ENCODE results near the gene DYNC2I2. TPM values are rescaled to one million over a fixed set of nuclear protein-coding genes. Genes with fewer than 3 reads are reported as not detected.

The DYNC2I2 gene
- polyA plus RNA-seq, 6 donors from 2014 or later, result 36.8 to 76.4 (median 49.7) TPM

Other genes with a start within 250 kb of the DYNC2I2 start
- gene CERCAM, start 236.0 kb downstream of the DYNC2I2 start, polyA plus RNA-seq (ENCODE audit: low read depth in 6 of 6), result under 1 TPM in 5 of 6 donors, not detected in 1; 0.31 to 0.71 (median 0.37) TPM
- 10 to 100 TPM; 11.2 to 29.9 (median 18.4) TPM for gene ODF2, start 200.8 kb downstream of the DYNC2I2 start, polyA plus RNA-seq (ENCODE audit: low read depth in 6 of 6)
- 10 to 100 TPM; 18.8 to 34.3 (median 28.5) TPM for gene GLE1, start 152.1 kb downstream of the DYNC2I2 start, polyA plus RNA-seq (ENCODE audit: low read depth in 6 of 6)
- 10 to 100 TPM in 5 of 6 donors, 1 to 10 TPM in 1; 2.3 to 72.4 (median 31.4) TPM for gene SPTAN1, start 104.3 kb downstream of the DYNC2I2 start, polyA plus RNA-seq (ENCODE audit: low read depth in 6 of 6)
- gene SET, start 32.4 kb upstream of the DYNC2I2 start, polyA plus RNA-seq (ENCODE audit: low read depth in 6 of 6), result 100 to 1,000 TPM; 186 to 306 (median 222) TPM
- under 1 TPM in 5 of 6 donors, not detected in 1; 0.12 to 0.92 (median 0.50) TPM for gene PKN3, start 45.7 kb upstream of the DYNC2I2 start, polyA plus RNA-seq (ENCODE audit: low read depth in 6 of 6)
- gene ZDHHC12, start 67.3 kb upstream of the DYNC2I2 start, polyA plus RNA-seq (ENCODE audit: low read depth in 6 of 6), result 10 to 100 TPM; 17.9 to 47.6 (median 43.2) TPM
- 10 to 100 TPM; 30.9 to 43.1 (median 33.0) TPM for gene ZER1, start 115.1 kb upstream of the DYNC2I2 start, polyA plus RNA-seq (ENCODE audit: low read depth in 6 of 6)
- 10 to 100 TPM; 23.8 to 39.7 (median 25.6) TPM for gene TBC1D13, start 130.4 kb upstream of the DYNC2I2 start, polyA plus RNA-seq (ENCODE audit: low read depth in 6 of 6)
- gene ENDOG, start 161.7 kb upstream of the DYNC2I2 start, polyA plus RNA-seq (ENCODE audit: low read depth in 6 of 6), result 10 to 100 TPM in 4 of 6 donors, 1 to 10 TPM in 2; 5.0 to 17.8 (median 14.7) TPM
- gene SPOUT1, start 172.9 kb upstream of the DYNC2I2 start, polyA plus RNA-seq (ENCODE audit: low read depth in 6 of 6), result 10 to 100 TPM; 38.6 to 60.4 (median 52.5) TPM
- gene KYAT1, start 225.1 kb upstream of the DYNC2I2 start, polyA plus RNA-seq (ENCODE audit: low read depth in 6 of 6), result 1 to 10 TPM; 7.0 to 9.7 (median 8.5) TPM
- 10 to 100 TPM in 5 of 6 donors, 1 to 10 TPM in 1; 8.7 to 25.5 (median 14.6) TPM for gene LRRC8A, start 225.3 kb upstream of the DYNC2I2 start, polyA plus RNA-seq (ENCODE audit: low read depth in 6 of 6)